ENCODE results near the gene DHRS1. TPM values are rescaled to one million over a fixed set of nuclear protein-coding genes. Genes with fewer than 3 reads are reported as not detected.

DHRS1 gene
- total and polyA plus RNA-seq, 2 donors = 10.2 to 59.6 TPM

DNA sequence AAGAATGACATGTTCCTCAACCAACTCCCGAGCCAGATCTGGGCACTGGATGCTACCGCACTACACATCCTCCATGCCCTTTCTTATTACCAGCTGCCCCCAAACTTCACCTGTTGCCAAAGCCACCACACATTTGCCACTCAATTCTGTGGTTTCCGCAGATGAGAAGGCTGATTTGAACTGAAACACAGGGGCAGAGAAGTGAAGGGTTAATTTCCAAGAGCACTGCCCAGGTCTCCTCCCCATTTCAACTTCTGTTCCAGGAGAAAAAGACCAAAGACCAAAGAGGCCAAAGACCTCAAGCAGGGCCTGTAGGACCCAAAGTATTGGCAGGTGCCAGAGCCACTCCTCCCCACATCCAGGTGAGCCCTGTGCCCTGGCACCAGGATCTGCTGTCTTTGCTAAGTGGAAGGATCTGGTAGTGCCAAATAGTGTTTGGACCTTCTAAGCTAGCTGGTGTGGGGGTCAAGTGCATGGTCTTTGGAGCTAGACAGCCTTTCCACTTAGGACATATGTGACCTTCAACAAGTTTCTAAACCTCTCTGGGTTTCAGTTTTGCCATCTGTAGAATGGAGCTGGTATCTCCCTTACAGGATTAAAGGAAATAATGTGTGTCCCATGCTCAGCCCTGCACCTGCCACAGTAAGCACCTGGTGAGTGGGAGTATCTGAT, 8.0 kb downstream of the DHRS1 start:
- H3K27ac ChIP-seq (ENCODE audit: low read depth in 1 of 2, low read length in 1 of 2) = no peak overlapping the region
- H3K36me3 ChIP-seq (ENCODE audit: control insufficient read depth in 2 of 2, insufficient read depth in 2 of 2, low read length in 1 of 2) = peaks cover 34 to 49% of the 10 kb centered on the region in 2 donors
- H3K4me3 ChIP-seq (ENCODE audit: low read length in 2 of 2) = no peak overlapping the region

DNA sequence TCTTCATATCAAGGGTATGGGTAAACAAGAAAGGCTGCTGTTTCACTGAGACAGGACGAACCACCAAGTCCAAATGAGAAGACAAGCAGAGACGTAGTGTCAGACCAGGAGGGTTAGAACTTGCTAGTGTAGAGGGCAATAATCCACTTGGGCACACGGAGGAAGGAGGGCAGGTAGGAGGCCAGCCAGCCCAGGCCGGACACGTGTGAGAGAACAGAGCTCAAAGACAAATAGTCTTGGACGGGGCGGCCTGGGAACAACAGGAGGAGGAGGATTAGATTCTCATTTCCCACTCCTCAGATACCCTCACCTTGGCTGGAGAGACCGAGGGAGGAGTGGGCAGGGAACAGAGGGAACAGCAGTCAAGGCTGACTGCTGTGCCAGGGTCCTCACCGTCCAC, 8.8 kb downstream of the DHRS1 start:
- H3K4me1 ChIP-seq (ENCODE audit: control insufficient read depth in 2 of 2, insufficient read depth in 2 of 2, low read length in 2 of 2) = no peaks in the 10 kb centered on the region
- DNase-seq (ENCODE audit: low read depth in 6 of 9, low spot score in 9 of 9) = no peak
- no peak overlapping the region for H3K4me3 ChIP-seq (ENCODE audit: low read length in 2 of 2)
- peaks cover 27 to 42% of the 10 kb centered on the region in 2 donors for H3K36me3 ChIP-seq (ENCODE audit: control insufficient read depth in 2 of 2, insufficient read depth in 2 of 2, low read length in 1 of 2)
- H3K27me3 ChIP-seq (ENCODE audit: control insufficient read depth in 2 of 2, insufficient read depth in 1 of 2, low read length in 1 of 2) = no peaks in the 10 kb centered on the region
- H3K27ac ChIP-seq (ENCODE audit: low read depth in 1 of 2, low read length in 1 of 2) = no peak overlapping the region
- no peaks in the 10 kb centered on the region for H3K9me3 ChIP-seq (ENCODE audit: control insufficient read depth in 2 of 2, insufficient read depth in 1 of 2, low read length in 1 of 2)
- WGBS = 97% methylated on average over 9 of the region's 9 CpGs

More for the DNA sequence above, 8.0 kb downstream of the DHRS1 start:
- Histone ChIP-seq H3K27me3 (ENCODE audit: control insufficient read depth in 2 of 2, insufficient read depth in 1 of 2, low read length in 1 of 2) (no peaks in the 10 kb centered on the region), H3K9me3 (ENCODE audit: control insufficient read depth in 2 of 2, insufficient read depth in 1 of 2, low read length in 1 of 2) (no peaks in the 10 kb centered on the region), H3K4me1 (ENCODE audit: control insufficient read depth in 2 of 2, insufficient read depth in 2 of 2, low read length in 2 of 2) (peaks cover 0 to under 1% of the 10 kb centered on the region in 2 donors)
- DNase-seq (ENCODE audit: low read depth in 6 of 9, low spot score in 9 of 9) = no peak
- 96% methylated on average over 3 of the region's 3 CpGs for WGBS

DNA sequence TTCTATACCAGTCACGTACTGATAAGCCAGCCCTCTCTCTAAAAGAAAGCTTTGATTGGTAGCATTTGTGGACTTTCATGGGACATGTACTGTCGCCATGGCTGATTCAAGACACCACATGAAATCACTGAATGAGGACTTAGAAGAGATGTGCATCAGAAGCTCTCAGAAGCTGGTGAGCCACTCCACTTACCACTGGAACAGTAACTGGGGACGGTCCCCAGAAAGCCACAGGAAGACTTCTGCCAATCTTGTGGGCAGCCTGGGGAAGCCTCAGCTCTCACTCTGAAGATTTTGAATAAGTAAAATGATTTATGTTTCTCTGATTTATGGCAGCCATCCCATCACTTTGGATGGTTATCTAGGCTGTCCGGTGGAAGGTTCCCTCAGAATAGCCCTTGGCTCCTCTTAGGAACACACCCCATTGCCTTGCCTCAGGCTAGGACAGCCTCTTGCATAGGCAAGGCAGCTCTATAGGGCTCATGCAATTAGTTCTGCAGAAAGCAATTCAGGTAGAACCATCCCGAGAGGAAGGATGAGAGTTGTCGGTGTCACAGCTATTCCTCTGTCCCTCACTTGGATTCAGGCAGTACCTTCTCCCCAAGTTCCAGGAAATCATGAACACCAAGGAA, 9.8 kb downstream of the DHRS1 start:
- H3K36me3 ChIP-seq (ENCODE audit: control insufficient read depth in 2 of 2, insufficient read depth in 2 of 2, low read length in 1 of 2) = peaks cover 26 to 36% of the 10 kb centered on the region in 2 donors
- no peak overlapping the region for H3K4me3 ChIP-seq (ENCODE audit: low read length in 2 of 2)
- H3K9me3 ChIP-seq (ENCODE audit: control insufficient read depth in 2 of 2, insufficient read depth in 1 of 2, low read length in 1 of 2) = no peaks in the 10 kb centered on the region
- no peak for DNase-seq (ENCODE audit: low read depth in 6 of 9, low spot score in 9 of 9)
- no peaks in the 10 kb centered on the region for H3K4me1 ChIP-seq (ENCODE audit: control insufficient read depth in 2 of 2, insufficient read depth in 2 of 2, low read length in 2 of 2)
- H3K27ac ChIP-seq (ENCODE audit: low read depth in 1 of 2, low read length in 1 of 2) = no peak overlapping the region
- H3K27me3 ChIP-seq (ENCODE audit: control insufficient read depth in 2 of 2, insufficient read depth in 1 of 2, low read length in 1 of 2) = no peaks in the 10 kb centered on the region
- WGBS = 81% methylated on average over 6 of the region's 6 CpGs

DNA sequence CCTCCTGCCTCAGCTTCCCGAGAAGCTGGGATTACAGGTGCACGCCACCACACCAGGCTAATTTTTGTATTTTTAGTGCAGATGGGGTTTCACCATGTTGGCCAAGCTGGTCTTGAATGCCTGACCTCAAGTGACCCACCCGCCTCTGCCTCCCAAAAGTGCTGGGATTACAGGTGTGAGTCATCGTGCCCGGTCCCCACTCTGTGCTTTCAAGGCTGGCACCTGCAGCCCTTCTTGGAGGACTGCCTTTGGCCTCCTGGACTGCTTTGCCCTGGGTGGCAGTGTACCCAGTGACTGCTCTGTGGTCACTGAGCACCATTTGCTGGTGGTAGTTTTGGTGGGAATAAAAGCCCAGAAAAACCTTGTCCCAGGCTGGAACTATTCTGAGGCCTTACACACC, 12.6 kb downstream of the DHRS1 start:
- Histone ChIP-seq H3K27me3 (ENCODE audit: control insufficient read depth in 2 of 2, insufficient read depth in 1 of 2, low read length in 1 of 2) (no peaks in the 10 kb centered on the region), H3K36me3 (ENCODE audit: control insufficient read depth in 2 of 2, insufficient read depth in 2 of 2, low read length in 1 of 2) (peaks cover 19 to 27% of the 10 kb centered on the region in 2 donors), H3K4me1 (ENCODE audit: control insufficient read depth in 2 of 2, insufficient read depth in 2 of 2, low read length in 2 of 2) (no peaks in the 10 kb centered on the region), H3K9me3 (ENCODE audit: control insufficient read depth in 2 of 2, insufficient read depth in 1 of 2, low read length in 1 of 2) (no peaks in the 10 kb centered on the region), H3K4me3 (ENCODE audit: low read length in 2 of 2) (no peak overlapping the region), H3K27ac (ENCODE audit: low read depth in 1 of 2, low read length in 1 of 2) (no peak overlapping the region)
- 97% methylated on average over 5 of the region's 5 CpGs for WGBS
- no peak for DNase-seq (ENCODE audit: low read depth in 6 of 9, low spot score in 9 of 9)

DNA sequence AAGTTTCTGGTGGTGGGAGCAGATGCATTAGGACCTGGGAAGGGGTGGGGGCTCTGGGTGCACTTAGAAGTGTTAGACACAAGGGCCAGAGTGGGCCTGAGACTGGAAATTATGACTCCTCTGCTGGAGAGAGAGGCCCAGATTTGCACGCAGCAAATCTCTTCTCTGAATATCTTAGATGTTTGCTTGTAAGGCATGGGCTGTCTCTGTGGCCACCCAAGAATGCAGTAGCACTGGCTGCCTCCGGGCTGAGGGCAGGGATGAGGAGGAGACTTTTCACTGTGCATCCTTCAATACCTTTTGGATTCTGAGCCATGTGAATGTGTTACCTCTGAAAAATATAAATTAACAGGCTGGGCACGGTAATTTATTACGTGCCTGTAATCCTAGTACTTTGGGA, 14.2 kb downstream of the DHRS1 start:
- no peak overlapping the region for H3K27ac ChIP-seq (ENCODE audit: low read depth in 1 of 2, low read length in 1 of 2)
- no peaks in the 10 kb centered on the region for H3K27me3 ChIP-seq (ENCODE audit: control insufficient read depth in 2 of 2, insufficient read depth in 1 of 2, low read length in 1 of 2)
- 97% methylated on average over 4 of the region's 4 CpGs for WGBS
- H3K4me3 ChIP-seq (ENCODE audit: low read length in 2 of 2) = no peak overlapping the region
- DNase-seq (ENCODE audit: low read depth in 6 of 9, low spot score in 9 of 9) = no peak
- H3K9me3 ChIP-seq (ENCODE audit: control insufficient read depth in 2 of 2, insufficient read depth in 1 of 2, low read length in 1 of 2) = no peaks in the 10 kb centered on the region
- peaks cover 6 to 11% of the 10 kb centered on the region in 2 donors for H3K36me3 ChIP-seq (ENCODE audit: control insufficient read depth in 2 of 2, insufficient read depth in 2 of 2, low read length in 1 of 2)
- no peaks in the 10 kb centered on the region for H3K4me1 ChIP-seq (ENCODE audit: control insufficient read depth in 2 of 2, insufficient read depth in 2 of 2, low read length in 2 of 2)

DNA sequence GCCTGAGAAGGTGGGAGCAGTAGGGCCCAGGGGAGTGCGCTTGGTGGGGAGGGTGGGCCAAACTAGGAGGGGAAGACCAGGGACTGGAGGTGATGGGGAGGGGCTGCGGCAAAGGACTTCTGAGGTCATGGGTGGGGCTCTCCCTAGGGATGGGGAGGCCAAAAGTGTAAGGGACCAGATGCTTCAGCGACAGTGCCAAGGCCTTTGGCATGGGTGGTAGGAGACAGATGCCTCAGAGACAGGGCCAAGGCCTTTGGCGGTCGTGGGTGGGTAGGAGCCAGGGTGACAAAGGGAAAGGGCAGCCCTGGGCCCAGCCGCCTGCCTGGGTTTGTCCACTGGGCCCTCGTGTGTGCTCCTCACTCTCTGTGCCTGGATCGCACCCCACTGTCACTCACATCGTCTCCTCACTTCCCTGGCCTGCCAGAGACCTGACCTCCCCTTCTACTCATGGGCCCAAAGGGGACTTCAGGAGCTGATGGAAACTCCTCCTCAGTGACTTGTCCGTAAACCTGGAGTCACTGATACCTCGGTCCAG, 15.0 kb downstream of the DHRS1 start:
- peaks cover 0 to 4% of the 10 kb centered on the region in 2 donors for H3K36me3 ChIP-seq (ENCODE audit: control insufficient read depth in 2 of 2, insufficient read depth in 2 of 2, low read length in 1 of 2)
- WGBS = 91% methylated on average over 11 of the region's 11 CpGs
- H3K27ac ChIP-seq (ENCODE audit: low read depth in 1 of 2, low read length in 1 of 2) = no peak overlapping the region
- H3K4me1 ChIP-seq (ENCODE audit: control insufficient read depth in 2 of 2, insufficient read depth in 2 of 2, low read length in 2 of 2) = peaks cover 0 to 3% of the 10 kb centered on the region in 2 donors
- no peaks in the 10 kb centered on the region for H3K27me3 ChIP-seq (ENCODE audit: control insufficient read depth in 2 of 2, insufficient read depth in 1 of 2, low read length in 1 of 2)
- H3K4me3 ChIP-seq (ENCODE audit: low read length in 2 of 2) = no peak overlapping the region
- DNase-seq (ENCODE audit: low read depth in 6 of 9, low spot score in 9 of 9) = no peak
- no peaks in the 10 kb centered on the region for H3K9me3 ChIP-seq (ENCODE audit: control insufficient read depth in 2 of 2, insufficient read depth in 1 of 2, low read length in 1 of 2)

DNA sequence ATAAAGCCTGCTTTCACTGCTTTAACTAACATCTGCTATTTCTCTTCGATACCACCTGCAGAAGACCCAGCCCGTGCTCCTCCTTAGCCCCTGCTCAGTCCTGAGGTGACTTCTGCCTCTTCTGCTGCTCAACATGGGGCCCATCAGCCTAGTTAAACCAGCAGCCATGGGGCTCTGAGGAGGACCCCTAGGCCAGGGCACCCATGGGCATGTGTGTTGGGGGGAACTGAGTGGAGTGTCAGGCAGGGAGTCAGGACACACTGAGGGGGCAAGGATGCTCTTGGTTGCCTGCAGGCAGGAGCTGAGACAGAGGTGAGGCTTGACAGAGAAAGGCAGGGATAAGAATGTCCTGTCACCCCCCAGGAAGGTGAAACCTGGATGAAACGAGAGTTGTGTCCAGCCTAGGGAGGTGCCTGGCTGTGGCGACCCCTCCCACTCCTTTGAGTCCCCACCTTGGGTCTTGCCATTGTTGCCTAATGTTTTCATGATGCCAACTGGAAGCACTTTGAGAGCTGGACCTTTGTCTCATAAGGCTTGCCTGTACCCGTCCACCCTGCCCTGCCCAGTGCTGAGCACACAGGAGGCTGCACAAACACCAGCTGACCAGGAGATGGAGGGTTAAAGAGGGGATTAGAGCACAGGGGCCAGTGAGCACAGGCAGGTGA, 15.7 kb downstream of the DHRS1 start:
- H3K27ac ChIP-seq (ENCODE audit: low read depth in 1 of 2, low read length in 1 of 2) = no peak overlapping the region

DNA sequence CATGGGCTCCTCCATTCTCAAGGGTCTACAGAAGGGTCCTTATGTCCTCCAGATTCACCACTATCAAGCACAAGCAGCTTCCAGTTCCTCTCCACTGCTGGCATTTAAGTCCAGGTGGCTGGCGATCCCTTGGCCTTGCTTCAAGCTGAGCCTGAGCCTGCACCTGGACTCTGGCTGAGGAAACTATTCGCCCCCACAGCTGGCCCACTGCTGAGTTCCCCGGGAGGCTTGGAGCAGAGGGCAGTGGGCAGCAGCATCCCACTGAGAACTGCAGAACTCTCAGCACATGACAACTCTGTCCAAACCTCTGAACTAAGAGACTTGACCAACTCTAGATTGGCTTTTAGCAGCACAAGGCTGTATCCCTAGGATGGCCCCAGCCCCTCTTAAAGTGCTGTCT, 16.8 kb downstream of the DHRS1 start:
- Histone ChIP-seq H3K9me3 (ENCODE audit: control insufficient read depth in 2 of 2, insufficient read depth in 1 of 2, low read length in 1 of 2) (no peaks in the 10 kb centered on the region), H3K4me1 (ENCODE audit: control insufficient read depth in 2 of 2, insufficient read depth in 2 of 2, low read length in 2 of 2) (peaks cover 0 to 14% of the 10 kb centered on the region in 2 donors), H3K36me3 (ENCODE audit: control insufficient read depth in 2 of 2, insufficient read depth in 2 of 2, low read length in 1 of 2) (no peaks in the 10 kb centered on the region), H3K27me3 (ENCODE audit: control insufficient read depth in 2 of 2, insufficient read depth in 1 of 2, low read length in 1 of 2) (no peaks in the 10 kb centered on the region), H3K4me3 (ENCODE audit: low read length in 2 of 2) (no peak overlapping the region), H3K27ac (ENCODE audit: low read depth in 1 of 2, low read length in 1 of 2) (no peak overlapping the region)
- no peak for DNase-seq (ENCODE audit: low read depth in 6 of 9, low spot score in 9 of 9)
- 93% methylated on average over 3 of the region's 3 CpGs for WGBS

More for the DNA sequence above, 15.7 kb downstream of the DHRS1 start:
- Histone ChIP-seq H3K9me3 (ENCODE audit: control insufficient read depth in 2 of 2, insufficient read depth in 1 of 2, low read length in 1 of 2) (no peaks in the 10 kb centered on the region), H3K27me3 (ENCODE audit: control insufficient read depth in 2 of 2, insufficient read depth in 1 of 2, low read length in 1 of 2) (no peaks in the 10 kb centered on the region), H3K4me3 (ENCODE audit: low read length in 2 of 2) (no peak overlapping the region), H3K36me3 (ENCODE audit: control insufficient read depth in 2 of 2, insufficient read depth in 2 of 2, low read length in 1 of 2) (no peaks in the 10 kb centered on the region), H3K4me1 (ENCODE audit: control insufficient read depth in 2 of 2, insufficient read depth in 2 of 2, low read length in 2 of 2) (peaks cover 0 to 10% of the 10 kb centered on the region in 2 donors)
- 97% methylated on average over 5 of the region's 5 CpGs for WGBS
- no peak for DNase-seq (ENCODE audit: low read depth in 6 of 9, low spot score in 9 of 9)

DNA sequence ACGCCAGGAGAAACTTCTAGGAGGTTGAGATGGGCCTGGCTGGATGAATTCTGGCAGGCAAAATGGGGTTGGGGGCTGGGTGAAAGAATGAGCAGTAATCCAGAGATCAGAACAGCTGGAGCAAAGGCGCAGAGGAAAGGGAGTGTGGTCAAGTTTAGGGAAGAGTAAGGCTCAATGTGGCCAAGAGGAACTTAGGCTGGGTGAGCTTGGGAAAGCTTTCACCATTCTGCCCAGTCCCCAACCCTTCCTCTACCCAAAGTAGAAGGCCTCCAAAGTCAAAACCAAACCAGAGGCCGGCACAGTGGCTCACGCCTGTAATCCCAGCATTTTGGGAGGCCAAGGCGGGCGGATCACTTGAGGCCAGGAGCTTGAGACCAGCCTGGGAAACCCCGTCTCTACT, 17.9 kb downstream of the DHRS1 start:
- Histone ChIP-seq H3K27ac (ENCODE audit: low read depth in 1 of 2, low read length in 1 of 2) (no peak overlapping the region), H3K4me1 (ENCODE audit: control insufficient read depth in 2 of 2, insufficient read depth in 2 of 2, low read length in 2 of 2) (peaks cover 0 to 17% of the 10 kb centered on the region in 2 donors)

More for the DNA sequence above, 17.9 kb downstream of the DHRS1 start:
- no peaks in the 10 kb centered on the region for H3K9me3 ChIP-seq (ENCODE audit: control insufficient read depth in 2 of 2, insufficient read depth in 1 of 2, low read length in 1 of 2)
- no peaks in the 10 kb centered on the region for H3K36me3 ChIP-seq (ENCODE audit: control insufficient read depth in 2 of 2, insufficient read depth in 2 of 2, low read length in 1 of 2)
- H3K4me3 ChIP-seq (ENCODE audit: low read length in 2 of 2) = no peak overlapping the region
- DNase-seq (ENCODE audit: low read depth in 6 of 9, low spot score in 9 of 9) = no peak
- 97% methylated on average over 7 of the region's 7 CpGs for WGBS
- H3K27me3 ChIP-seq (ENCODE audit: control insufficient read depth in 2 of 2, insufficient read depth in 1 of 2, low read length in 1 of 2) = no peaks in the 10 kb centered on the region
